HG02763 (cell line): ENCODE data around the gene GADD45GIP1.

Experiments
- ATAC-seq: cut with Tn5 transposase; IDR thresholded peaks from one replicate; pipeline ENCODE4 v1.9.1; 2021; ENCODE audit warnings: mild to moderate bottlenecking, moderate library complexity; ENCODE audit not compliant: unreplicated experiment

Gene GADD45GIP1

GRCh38 chr19:12956446-12957388, at the start of gene GADD45GIP1:
Gene GADD45GIP1, minus strand, starts transcription at chr19:12957223. Its CDS starts 11 bp downstream, at chr19:12957212.
- no peak for ATAC-seq

- no peak for ATAC-seq
These were observed 48.9 kb upstream of the GADD45GIP1 start for GRCh38 chr19:13005861-13006370.

DNA sequence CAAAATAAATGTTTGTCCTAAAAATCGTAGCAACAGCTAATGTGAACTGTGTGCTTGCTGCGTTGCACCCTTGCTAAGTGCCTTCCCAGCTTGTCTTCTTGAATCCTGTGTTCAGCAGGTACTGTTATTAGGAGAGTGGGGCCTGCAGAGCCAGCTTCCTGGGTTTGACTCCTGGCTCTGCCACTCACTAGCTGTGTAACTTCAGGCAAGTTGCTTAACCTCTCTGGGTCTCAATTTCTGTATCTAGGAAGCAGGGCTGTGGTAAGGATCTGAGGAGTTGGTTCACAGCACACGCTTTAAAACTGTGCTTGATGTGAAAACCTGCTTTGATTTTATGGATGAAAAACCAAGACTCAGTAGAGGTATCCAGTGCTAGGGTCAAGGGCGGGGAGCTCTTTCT, 48.2 kb upstream of the GADD45GIP1 start:
- no peak for ATAC-seq

GRCh38 chr19:13004273-13004672, 47.2 kb upstream of the GADD45GIP1 start:
- ATAC-seq: no peak

GRCh38 chr19:13003081-13003480, 46.1 kb upstream of the GADD45GIP1 start:
- no peak for ATAC-seq

GRCh38 chr19:13002166-13002898, 45.3 kb upstream of the GADD45GIP1 start:
- no peak for ATAC-seq

DNA sequence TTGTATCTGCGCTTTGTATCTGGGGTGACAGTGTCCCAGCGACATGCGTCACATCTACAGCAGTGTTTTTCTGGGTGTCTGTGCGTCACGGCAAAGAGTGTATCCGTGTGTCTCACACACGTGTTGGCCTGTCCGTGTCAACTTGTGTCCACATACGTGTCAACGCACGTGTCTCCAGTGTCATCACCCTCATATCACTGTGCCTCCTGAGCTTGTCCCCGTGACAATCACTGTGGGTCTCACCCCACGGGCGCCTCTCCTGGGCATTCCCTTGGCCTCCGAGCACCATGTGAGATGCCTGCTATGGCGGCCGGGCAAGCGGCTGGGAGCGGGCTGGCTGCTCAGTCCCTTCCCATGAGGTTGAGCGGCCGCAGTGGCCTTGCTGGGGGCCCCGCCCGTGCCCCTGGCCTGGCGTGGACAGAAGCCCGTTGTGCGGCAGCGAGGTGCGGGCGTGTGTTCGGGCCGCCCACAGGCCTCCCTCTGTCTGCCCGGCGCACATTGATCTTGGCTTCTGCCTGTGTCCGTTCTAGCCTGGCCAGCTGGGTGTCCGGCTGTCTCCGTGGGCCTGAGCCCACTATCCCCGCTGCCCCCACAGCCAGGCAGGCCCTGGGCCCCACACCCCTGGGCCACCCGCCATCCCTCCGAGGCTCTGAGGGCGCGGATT, 44.6 kb upstream of the GADD45GIP1 start:
- ATAC-seq: no peak

- ATAC-seq: no peak
These were observed 44.1 kb upstream of the GADD45GIP1 start for GRCh38 chr19:13001166-13001501.

GRCh38 chr19:12997967-12998940, 41.2 kb upstream of the GADD45GIP1 start:
- ATAC-seq: no peak

DNA sequence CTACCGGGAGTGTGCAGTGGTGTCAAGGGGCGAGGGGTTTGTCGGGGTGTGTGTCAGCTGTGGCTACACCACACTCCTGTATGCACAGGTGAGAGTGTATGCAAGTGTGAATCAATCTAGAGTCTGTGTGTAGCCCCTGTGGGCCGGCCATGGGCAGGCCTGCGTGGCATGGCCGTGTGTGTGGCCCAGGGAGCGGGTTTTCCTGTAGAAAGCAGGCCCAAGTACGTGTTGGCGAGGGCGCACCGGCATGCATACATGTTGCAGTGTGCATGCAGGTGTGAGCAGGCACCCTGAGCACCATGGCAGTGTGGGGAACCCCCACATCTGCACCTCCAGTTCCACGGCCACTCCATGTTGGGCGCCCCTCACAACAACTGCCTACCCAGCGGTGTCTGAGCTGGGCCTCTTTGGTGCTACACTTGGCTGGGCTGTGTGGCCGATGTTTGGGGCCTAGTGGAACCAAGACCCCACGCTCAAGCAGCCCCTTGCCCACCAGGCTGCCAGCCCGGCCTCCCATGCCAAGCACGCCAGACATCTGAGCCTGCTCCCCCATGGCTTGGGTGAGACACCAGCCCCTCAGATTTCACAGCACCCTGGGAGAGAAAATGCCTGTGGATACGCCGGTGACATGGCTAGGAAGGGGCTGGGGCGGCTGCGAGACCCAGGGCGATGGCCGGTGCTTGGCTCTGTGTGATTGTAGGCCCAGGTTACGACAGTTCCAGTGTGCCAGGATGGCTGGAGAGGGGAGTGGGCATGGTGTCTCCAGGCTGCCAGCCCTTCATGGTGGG, 40.4 kb upstream of the GADD45GIP1 start:
- no peak for ATAC-seq

DNA sequence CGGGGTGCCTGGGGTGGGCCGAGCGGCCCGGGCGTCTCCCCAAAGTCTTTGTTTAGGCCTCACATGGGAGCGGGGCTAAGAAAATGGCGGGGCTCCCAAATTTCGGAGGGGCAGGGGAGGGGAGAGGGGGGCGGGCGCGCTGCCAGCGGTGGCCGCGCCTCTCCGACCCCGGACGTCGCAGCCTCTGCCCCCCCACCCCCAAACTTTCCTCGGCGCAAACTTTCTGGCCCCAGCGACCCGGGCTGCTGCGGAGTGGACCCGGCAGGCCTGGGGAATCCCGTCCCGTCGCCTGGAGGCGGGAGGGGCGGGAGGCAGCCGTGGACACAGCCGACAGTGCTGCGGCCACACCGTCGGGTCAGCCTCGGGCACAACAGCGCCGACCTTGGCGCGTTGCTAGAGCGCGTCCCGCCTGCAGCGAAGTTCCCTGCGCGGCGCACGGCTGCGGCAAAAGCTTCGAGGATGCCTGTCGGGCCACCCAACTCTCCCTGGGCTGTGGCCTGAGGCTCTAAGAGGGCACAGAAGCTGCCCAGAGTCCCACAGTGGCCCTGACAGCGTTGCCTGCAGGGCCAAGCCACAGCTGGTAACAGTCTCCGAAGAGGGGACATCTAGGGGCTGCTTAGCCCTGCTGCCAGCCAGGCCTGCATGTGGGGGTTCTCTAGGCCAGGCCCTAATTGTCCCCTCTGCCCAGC, 39.5 kb upstream of the GADD45GIP1 start:
- no peak for ATAC-seq

DNA sequence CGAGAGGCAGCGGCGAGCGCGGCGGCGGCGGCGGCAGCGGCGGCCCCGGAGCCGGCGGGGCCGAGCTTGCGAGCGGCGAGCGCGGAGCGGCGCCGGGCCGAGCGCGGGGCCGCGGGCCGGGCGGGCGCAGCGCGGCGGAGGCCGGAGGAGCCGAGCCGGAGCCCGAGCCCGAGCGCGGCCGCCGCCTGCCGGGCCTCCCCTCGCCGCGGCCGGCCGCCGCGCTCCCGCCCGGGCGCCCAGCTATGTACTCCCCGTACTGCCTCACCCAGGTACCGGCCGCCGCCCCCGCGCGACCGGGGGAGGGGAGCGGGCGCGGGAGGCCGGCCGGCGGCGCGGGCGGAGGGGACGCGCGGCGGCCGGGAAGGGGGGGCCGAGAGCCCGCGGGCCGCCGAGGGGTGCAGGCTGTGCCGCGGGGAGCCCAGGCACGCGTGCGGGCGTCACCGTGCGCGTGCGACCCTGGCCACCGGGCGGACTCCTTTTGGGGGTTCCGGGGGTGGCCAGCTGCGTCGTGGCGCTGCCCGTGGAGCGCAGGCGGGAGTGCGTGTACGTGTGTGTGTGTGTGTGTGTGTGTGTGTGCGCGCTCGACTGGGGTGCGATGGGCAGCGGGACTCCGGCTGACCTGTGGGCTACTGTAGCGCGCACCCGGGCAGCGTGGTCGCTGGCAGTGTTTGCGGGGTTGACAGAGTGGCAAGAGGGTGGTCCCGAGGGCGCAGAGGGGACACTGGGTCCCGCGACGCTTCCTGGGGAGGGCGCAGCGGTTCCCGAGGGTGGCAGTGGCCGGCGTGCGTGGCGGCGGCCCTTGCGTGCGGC, 38.8 kb upstream of the GADD45GIP1 start:
- ATAC-seq: no peak

DNA sequence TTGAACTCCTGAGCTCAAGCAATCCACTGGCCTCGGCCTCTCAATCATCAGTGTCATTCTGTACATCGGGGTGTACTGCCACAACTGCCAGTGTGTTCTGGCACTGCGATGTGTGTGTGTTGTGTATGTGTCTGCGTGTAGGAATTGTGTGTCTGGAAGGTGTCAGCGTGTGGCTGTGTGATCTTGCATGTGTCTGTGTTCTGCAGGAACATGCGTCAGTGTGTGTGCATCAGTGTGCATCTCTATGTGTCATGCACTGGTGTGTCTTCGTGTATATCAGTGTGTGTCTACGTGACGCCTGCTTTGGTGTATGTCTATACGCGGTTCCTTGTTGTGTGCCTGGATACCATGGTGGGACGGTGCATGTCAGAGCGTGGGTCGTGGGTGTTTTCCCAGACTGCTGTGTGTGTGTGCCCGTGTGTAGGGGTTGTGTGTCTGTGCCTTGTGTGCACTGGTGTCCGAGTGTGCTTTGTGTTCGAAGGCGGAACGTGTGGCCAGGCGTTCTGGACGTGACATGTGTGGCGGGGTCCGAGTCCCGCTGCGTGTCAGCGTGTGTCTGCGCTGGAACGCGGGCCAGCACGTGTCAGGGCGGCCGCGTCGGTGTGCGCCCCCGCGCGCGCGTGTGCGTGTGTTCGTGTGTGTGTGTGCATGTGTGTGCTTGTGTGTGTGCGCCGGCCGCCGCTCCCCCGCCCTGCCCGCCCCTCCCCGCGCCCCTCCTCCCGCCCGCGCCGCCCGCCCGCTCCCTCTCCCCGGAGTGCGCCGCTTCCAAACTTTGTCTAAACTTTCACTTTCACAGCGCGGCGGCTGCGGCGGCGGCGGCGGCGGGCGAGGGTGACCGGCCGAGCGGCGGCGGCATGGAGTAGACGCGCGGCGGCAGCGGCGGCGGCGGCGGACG, 37.9 kb upstream of the GADD45GIP1 start, which contains the start of gene NFIX:
Gene NFIX, plus strand, starts transcription at position 775 of the 895 bp plus-strand sequence. CDS start 363 bp downstream, outside the sequence.
- no peak for ATAC-seq

DNA sequence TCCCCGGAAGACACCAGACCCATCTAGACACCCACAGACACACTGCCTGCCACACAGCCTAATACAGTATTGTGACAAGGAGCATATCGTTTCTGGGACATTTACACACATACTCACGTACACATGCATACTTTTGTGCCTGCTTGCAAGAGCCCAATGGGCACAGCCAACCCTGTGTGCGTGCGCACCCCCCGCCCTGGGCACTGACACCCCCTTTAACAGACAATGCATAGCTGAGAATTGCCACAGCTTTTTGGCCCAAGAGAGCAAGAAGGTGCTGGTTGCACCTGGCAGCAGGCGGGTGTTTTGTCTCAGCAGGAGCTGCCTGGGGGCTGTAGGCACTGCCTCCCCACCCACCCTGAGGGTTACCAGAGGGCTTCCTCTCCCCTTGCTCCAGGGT, 36.5 kb upstream of the GADD45GIP1 start:
- ATAC-seq: no peak

DNA sequence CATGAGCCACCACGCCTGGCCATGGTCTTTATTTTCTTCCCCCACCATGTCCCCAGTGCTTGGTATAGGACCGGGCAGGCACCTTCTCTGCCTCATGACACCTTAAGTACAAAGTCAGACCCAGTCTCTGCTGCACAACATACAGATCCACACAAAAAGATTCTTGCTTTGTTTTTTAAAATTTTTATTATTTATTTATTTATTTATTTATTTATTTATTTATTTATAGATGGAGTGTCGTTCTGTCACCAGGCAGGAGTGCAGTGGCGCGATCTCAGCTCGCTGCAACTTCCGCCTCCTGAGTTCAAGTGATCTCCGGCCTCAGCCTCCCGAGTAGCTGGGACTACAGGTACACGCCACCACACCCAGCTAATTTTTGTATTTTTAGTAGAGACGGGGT, 35.7 kb upstream of the GADD45GIP1 start:
- ATAC-seq: no peak

DNA sequence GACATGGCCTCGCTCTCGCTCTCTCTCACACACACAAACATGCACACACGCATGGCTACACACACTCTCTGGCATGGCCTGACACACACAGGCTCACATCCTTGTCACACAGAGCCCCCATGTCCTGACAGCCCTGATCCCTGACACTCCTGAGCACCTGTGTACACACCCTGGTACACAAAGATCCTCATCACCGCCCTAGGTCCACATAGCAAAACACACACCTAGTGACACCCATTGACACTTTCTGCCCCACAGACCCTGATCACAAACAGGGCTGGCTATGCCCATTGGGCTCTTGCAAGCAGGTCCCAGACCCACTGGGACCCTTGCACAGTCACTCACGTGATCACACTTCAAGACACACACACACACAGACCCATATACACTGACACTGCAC, 34.3 kb upstream of the GADD45GIP1 start:
- ATAC-seq: no peak

- ATAC-seq: no peak
These were observed 33.8 kb upstream of the GADD45GIP1 start for GRCh38 chr19:12990853-12991252.
